ENCODE results near the gene STARD7. TPM values are rescaled to one million over a fixed set of nuclear protein-coding genes. Genes with fewer than 3 reads are reported as not detected.
A peak's percentile ranks its signal among the peaks of the same experiment; 100 is the strongest.

The STARD7 gene
- total and polyA plus RNA-seq, 9 of the 15 experiments (the other 6 are each of a cell fraction or from before 2014, with no cell fraction given): 90.9 to 196 (median 145) TPM

- no peaks in the 10 kb centered on the region for H3K9me1 ChIP-seq (ENCODE audit: control insufficient read depth, insufficient read depth, low read length)
- FAIRE-seq: no peak
- H3K9ac ChIP-seq (ENCODE audit: insufficient read depth in 1 of 2, low read depth in 2 of 2, low read length in 2 of 2): no peak overlapping the region
- intact Hi-C loops (cut with micrococcal nuclease) (no loop called here), in situ Hi-C loops (cut with MboI) (no loop called here)
- H3K4me1 ChIP-seq (replicated peaks in 1 of 2; ENCODE audit: control insufficient read depth in 2 of 2, insufficient read depth in 2 of 2, low read length in 2 of 2): peaks cover 4 to 6% of the 10 kb centered on the region in 2 experiments; a peak in 4 of 5 replicates
- no peak for ATAC-seq
- no TSS peak for BruUV-seq (replicated peaks)
- no peak overlapping the region for H3K27ac ChIP-seq (ENCODE audit: extremely low read depth, low read depth, low read length)
- H2AFZ ChIP-seq (ENCODE audit: low read depth, low read length): no peak overlapping the region
- H3K9me3 ChIP-seq (replicated peaks; ENCODE audit: control insufficient read depth, insufficient read depth, low read depth, low read length): peaks cover 4% of the 10 kb centered on the region; the same call in 1 of the 2 replicates
- H3K79me2 ChIP-seq (ENCODE audit: control insufficient read depth, insufficient read depth, low read length): no peaks in the 10 kb centered on the region
- 13% methylated on average over 2 of the region's 2 CpGs for WGBS (ENCODE audit: insufficient coverage, low coverage, missing lambda C conversion rate)
- no peaks in the 10 kb centered on the region for H3K36me3 ChIP-seq (ENCODE audit: control insufficient read depth, insufficient read depth, low read length)
- no peaks in the 10 kb centered on the region for H3K27me3 ChIP-seq (ENCODE audit: control insufficient read depth in 2 of 2, insufficient read depth in 2 of 2, low read length in 2 of 2)
- no peak overlapping the region for H3K4me3 ChIP-seq
- ChIA-PET CTCF (ENCODE audit: low intra/inter-chr PET ratio) (no interaction called here), POLR2A (no interaction called here)
- no peaks in the 10 kb centered on the region for H4K20me1 ChIP-seq (replicated peaks; ENCODE audit: control insufficient read depth, insufficient read depth, low read length)
- H3K4me2 ChIP-seq (ENCODE audit: insufficient read depth, low read length): no peak overlapping the region
- DNase-seq (ENCODE audit: extremely low read depth in 1 of 4, low spot score in 3 of 4): no peak
- peak; percentile 94 for TF ChIP-seq RBM25 (IDR thresholded peaks at IDR 0.05; ENCODE audit: low read depth, low read length, severe bottlenecking)
- TF ChIP-seq CEBPG (CRISPR knock-in tag; IDR thresholded peaks at IDR 0.05): no peak
- 0 out of 4 replicates have a peak, but pooled peaks of 1 of the 2 experiments have one; percentile 38 for TF ChIP-seq CEBPG (tag; conservative IDR thresholded peaks at IDR 0.05 in 1 of 2, IDR thresholded peaks at IDR 0.05 in 1 of 2)
- TF ChIP-seq TRIM24 (IDR thresholded peaks at IDR 0.05): peak; percentile 31 to 34; a peak in 1 of 4 replicates
- TF ChIP-seq ZNF75A (CRISPR knock-in tag; IDR thresholded peaks at IDR 0.05): no peak
- no peak for TF ChIP-seq EWSR1 (IDR thresholded peaks at IDR 0.05; ENCODE audit: borderline replicate concordance, low read depth, partially characterized antibody)
- TF ChIP-seq RCOR1 (IDR thresholded peaks at IDR 0.05; ENCODE audit: borderline replicate concordance in 1 of 2, low read depth in 2 of 2, low read length in 2 of 2): peak in 1 of 2 experiments; percentile 46; a peak in 1 of 4 replicates
- TF ChIP-seq XRCC3 (IDR thresholded peaks at IDR 0.05): 0 out of 2 replicates have a peak, but pooled peaks have one; percentile 35
- no peak for TF ChIP-seq KLF16 (IDR thresholded peaks at IDR 0.05)
- TF ChIP-seq KDM1A (IDR thresholded peaks at IDR 0.05): peak; percentile 39 to 63; a peak in 3 of 4 replicates
- TF ChIP-seq THAP12 (CRISPR knock-in tag; IDR thresholded peaks at IDR 0.05): no peak
- TF ChIP-seq ATF3 (IDR thresholded peaks at IDR 0.05): peak; percentile 50; the same call in 1 of the 2 replicates
- TF ChIP-seq ATF3 (CRISPR knock-in tag; conservative IDR thresholded peaks at IDR 0.05): no peak
- no peak for TF ChIP-seq FOXJ2 (tag; IDR thresholded peaks at IDR 0.05)
- TF ChIP-seq CBX3 (IDR thresholded peaks at IDR 0.05; ENCODE audit: borderline replicate concordance in 1 of 2, low read length in 2 of 2): peak in 1 of 2 experiments; percentile 96; a peak in 2 of 3 replicates
- peak; percentile 99 for TF ChIP-seq ZNF146 (CRISPR knock-in tag; IDR thresholded peaks at IDR 0.05; ENCODE audit: unreplicated experiment)
- no peak for TF ChIP-seq TEAD1 (CRISPR knock-in tag; IDR thresholded peaks at IDR 0.05)
- no peak for TF ChIP-seq L3MBTL2 (IDR thresholded peaks at IDR 0.05)
- TF ChIP-seq TRIM28 (IDR thresholded peaks at IDR 0.05): 0 out of 2 replicates have a peak, but pooled peaks have one; percentile 53
- peak; percentile 61 for TF ChIP-seq ZNF24 (IDR thresholded peaks at IDR 0.05)
- TF ChIP-seq ADNP (tag; IDR thresholded peaks at IDR 0.05): peak; percentile 72
- no peak for TF ChIP-seq EGR1 (conservative IDR thresholded peaks at IDR 0.05)
- TF ChIP-seq ZNF316 (IDR thresholded peaks at IDR 0.05): peak; percentile 27; the same call in 1 of the 2 replicates
These were observed 38.6 kb downstream of the STARD7 start for GRCh38 chr2:96169868-96170507.

All from K562 (cell line).